GM12878 (cell line): ENCODE results near the gene PIEZO2. TPM values are rescaled to one million over a fixed set of nuclear protein-coding genes. Genes with fewer than 3 reads are reported as not detected.
A peak's percentile ranks its signal among the peaks of the same experiment; 100 is the strongest.

Experiments used
- ATF3 ChIP-seq: IDR thresholded peaks from 2 replicates; pipeline ENCODE4 v1.6.1; 2011; ENCODE audit warnings: low read depth, mild to moderate bottlenecking, low read length, moderate library complexity, borderline replicate concordance; ENCODE audit errors: extremely low read depth
- BCL11A ChIP-seq: IDR thresholded peaks from 2 replicates; pipeline ENCODE4 v1.6.1; 2011; ENCODE audit warnings: low read depth, low read length
- BMI1 ChIP-seq: fragments of 450-650 bp; IDR thresholded peaks from 2 replicates; pipeline ENCODE4 v1.6.1; 2016; ENCODE audit warnings: mild to moderate bottlenecking, moderate library complexity, borderline replicate concordance
- CEBPZ ChIP-seq: fragments of 150-350 bp; IDR thresholded peaks from 2 replicates; pipeline ENCODE4 v1.6.1; 2016; ENCODE audit warnings: low read depth, low read length
- EP300 ChIP-seq, 2 experiments: fragments of 150-350 bp in 1 of 2; IDR thresholded peaks; 2 replicates each; pipeline ENCODE4 v1.6.1; 2011 to 2012; ENCODE audit warnings: low read depth in 2 of 2, low read length in 2 of 2, borderline replicate concordance in 1 of 2, improper control_type of control experiment in 1 of 2, inconsistent platforms in 1 of 2; ENCODE audit not compliant: control insufficient read depth in 1 of 2
- GABPA ChIP-seq: IDR thresholded peaks from 2 replicates; pipeline ENCODE4 v1.6.1; 2014; ENCODE audit warnings: antibody characterized with exemption, low read depth, mild to moderate bottlenecking, inconsistent platforms
- GATAD2B ChIP-seq: fragments of 450-650 bp; conservative IDR thresholded peaks from 2 replicates; pipeline ENCODE4 v1.6.1; 2017; ENCODE audit warnings: low read depth, mild to moderate bottlenecking, moderate library complexity
- IRF5 ChIP-seq: fragments of 450-650 bp; IDR thresholded peaks from 2 replicates; pipeline ENCODE4 v1.6.1; 2017; ENCODE audit warnings: borderline replicate concordance
- JUNB ChIP-seq: IDR thresholded peaks from 2 replicates; pipeline ENCODE4 v1.6.1; 2016; ENCODE audit warnings: antibody characterized with exemption, mild to moderate bottlenecking
- NR2C2 ChIP-seq: IDR thresholded peaks from 2 replicates; pipeline ENCODE4 v1.6.1; 2011; ENCODE audit warnings: borderline replicate concordance, low read depth; ENCODE audit not compliant: control insufficient read depth, insufficient read length
- PKNOX1 ChIP-seq: fragments of 450-650 bp; IDR thresholded peaks from 2 replicates; pipeline ENCODE4 v1.6.1; 2016; ENCODE audit warnings: mild to moderate bottlenecking
- PML ChIP-seq: IDR thresholded peaks from 2 replicates; pipeline ENCODE4 v1.6.1; 2012; ENCODE audit warnings: low read length, inconsistent platforms
- POLR2A ChIP-seq: IDR thresholded peaks from 2 replicates; pipeline ENCODE4 v1.6.1; 2011; ENCODE audit warnings: low read depth, mild to moderate bottlenecking, low read length
- POLR2AphosphoS2 ChIP-seq: IDR thresholded peaks from 2 replicates; pipeline ENCODE4 v1.6.1; 2011; ENCODE audit warnings: low read depth, mild to moderate bottlenecking, low read length, improper control_type of control experiment, moderate library complexity
- RAD51 ChIP-seq: fragments of 450-650 bp; IDR thresholded peaks from 2 replicates; pipeline ENCODE4 v1.6.1; 2016; ENCODE audit warnings: moderate library complexity, mild to moderate bottlenecking, inconsistent platforms
- RBBP5 ChIP-seq: fragments of 200-600 bp; sonication (generic); conservative IDR thresholded peaks from 2 replicates; pipeline ENCODE4 v1.6.1; 2016
- SMAD1 ChIP-seq: fragments of 450-650 bp; IDR thresholded peaks from 2 replicates; pipeline ENCODE4 v1.6.1; 2018; ENCODE audit warnings: mild to moderate bottlenecking, low read depth; ENCODE audit not compliant: partially characterized antibody
- SMAD5 ChIP-seq: IDR thresholded peaks from 2 replicates; pipeline ENCODE4 v1.6.1; 2016; ENCODE audit warnings: antibody characterized with exemption, low read depth
- SMC3 ChIP-seq: IDR thresholded peaks from 2 replicates; pipeline ENCODE4 v1.6.1; 2011; ENCODE audit warnings: low read length, improper control_type of control experiment, borderline replicate concordance
- SPI1 ChIP-seq: IDR thresholded peaks from 2 replicates; pipeline ENCODE4 v1.6.1; 2011; ENCODE audit warnings: low read depth, mild to moderate bottlenecking, low read length, moderate library complexity, borderline replicate concordance; ENCODE audit not compliant: insufficient read depth
- TCF7 ChIP-seq: IDR thresholded peaks from 2 replicates; pipeline ENCODE4 v1.6.1; 2014; ENCODE audit warnings: antibody characterized with exemption, borderline replicate concordance
- ZNF217 ChIP-seq: fragments of 450-650 bp; IDR thresholded peaks from 2 replicates; pipeline ENCODE4 v1.6.1; 2017; ENCODE audit warnings: antibody characterized with exemption, mild to moderate bottlenecking
- ZNF274 ChIP-seq: IDR thresholded peaks from one replicate; pipeline ENCODE4 v1.8.0; 2011; ENCODE audit not compliant: insufficient read length, insufficient read depth
- ZNF384 ChIP-seq: IDR thresholded peaks from 2 replicates; pipeline ENCODE4 v1.6.1; 2012; ENCODE audit warnings: low read depth, mild to moderate bottlenecking, low read length, improper control_type of control experiment, borderline replicate concordance
- polyA plus RNA-seq, 11 experiments: library from polyadenylated mRNA; depleted of rRNA in 4 of 11; unstranded in 6 of 11; stranded (reverse) in 5 of 11; fragments of >200 nt; fragmentation: Nextera tagmentation in 4 of 11; fragmentation: Illumina TruSeq in 1 of 11; extraction: Ambion mirVana in 4 of 11; extraction: Trizol in 1 of 11; gene quantifications; 1 replicate in 1 of 11; 2 replicates in 10 of 11; pipeline versions ENCODE4 v1.2.1 to v1.2.3, GENCODE V29; 2011 to 2016; ENCODE audit warnings: inconsistent platforms in 2 of 11, missing spikeins in 2 of 11, low read depth in 1 of 11
- total RNA-seq, 4 experiments: library from RNA; depleted of rRNA in 3 of 4; stranded (reverse); fragments of >200 nt in 3 of 4; fragmentation: Illumina TruSeq in 1 of 4; extraction: Trizol in 1 of 4; gene quantifications; 2 replicates each; pipeline versions ENCODE4 v1.2.1 to v1.2.3, GENCODE V29; 2013 to 2021

Gene PIEZO2
- total and polyA plus RNA-seq, 10 of the 15 experiments (the other 5 are each of a cell fraction or from before 2014, with no cell fraction given) = 6.7 to 42.3 (median 27.4) TPM

- TF ChIP-seq JUNB (peak; percentile 61), EP300 (IDR thresholded peaks at IDR 0.05; ENCODE audit: borderline replicate concordance in 1 of 2, control insufficient read depth in 1 of 2, low read depth in 2 of 2, low read length in 2 of 2) (peak in 1 of 2 experiments; percentile 45; a peak in 1 of 4 replicates), SMC3 (no peak), NR2C2 (no peak), SMAD5 (no peak), BMI1 (no peak), ZNF274 (no peak), SMAD1 (no peak), ZNF217 (no peak), RAD51 (no peak), ATF3 (no peak), GATAD2B (no peak), PKNOX1 (no peak), BCL11A (peak; percentile 62; the same call in 1 of the 2 replicates), TCF7 (peak; percentile 30; the same call in 1 of the 2 replicates), SPI1 (peak; percentile 60; the same call in 1 of the 2 replicates), PML (0 out of 2 replicates have a peak, but pooled peaks have one; percentile 31), POLR2A (peak; percentile 49), POLR2AphosphoS2 (no peak), ZNF384 (no peak), IRF5 (no peak), CEBPZ (no peak), RBBP5 (no peak), GABPA (no peak)
These were observed 121.5 kb downstream of the PIEZO2 start (continued) for GRCh38 chr18:11027862-11028261.
